T-cell (primary cell): ENCODE results near the gene COA7. TPM values are rescaled to one million over a fixed set of nuclear protein-coding genes. Genes with fewer than 3 reads are reported as not detected.

Experiments
- ATAC-seq, 4 experiments: fragments of 200-7000 bp in 3 of 4; fragments of 150-1000 bp in 1 of 4; cut with Tn5 transposase; replicated peaks in 1 of 4; 1 replicate in 3 of 4; 2 replicates in 1 of 4; pipeline ENCODE4 v1.10.0; 2021; ENCODE audit warnings: moderate library complexity in 3 of 4, mild to moderate bottlenecking in 2 of 4, moderate number of reproducible peaks in 1 of 4
- CTCF ChIA-PET, 2 donors: fragments of 300-600 bp; sonication (Branson Sonifier 250); formaldehyde crosslinking; loops; one replicate each; lab custom pipeline; 2022; ENCODE audit warnings: antibody characterized with exemption in 2 of 2; lab: Charles Lee
- POLR2A ChIA-PET, 2 donors: fragments of 300-600 bp; sonication (Branson Sonifier 250); formaldehyde crosslinking; loops; one replicate each; lab custom pipeline; 2022; ENCODE audit warnings: antibody characterized with exemption in 2 of 2; lab: Charles Lee
- DNase-seq, 35 experiments: peaks; one replicate each; pipeline versions ENCODE4 v3.0.0 to v3.0.0-alpha.2; 2013 to 2023
- H3K27ac ChIP-seq: one replicate; pipeline ENCODE4 v1.5.1; 2013; ENCODE audit warnings: low read length
- H3K27me3 ChIP-seq, 2 experiments: replicated peaks in 1 of 2; 1 replicate in 1 of 2; 2 replicates in 1 of 2; pipeline versions ENCODE4 v1.6.1 to v1.7.0; 2013; ENCODE audit warnings: low read length in 1 of 2, mixed read lengths in 1 of 2; ENCODE audit not compliant: control insufficient read depth in 2 of 2, insufficient read depth in 2 of 2; ENCODE audit errors: extremely low read depth in 1 of 2
- H3K36me3 ChIP-seq, 2 donors: 1 replicate in 1 of 2; 2 replicates in 1 of 2; pipeline versions ENCODE4 v1.6.1 to v1.7.0; 2013; ENCODE audit warnings: low read length in 1 of 2; ENCODE audit not compliant: control insufficient read depth in 2 of 2, insufficient read depth in 1 of 2; ENCODE audit errors: extremely low read depth in 1 of 2
- H3K4me1 ChIP-seq, 2 experiments: 1 replicate in 1 of 2; 2 replicates in 1 of 2; pipeline versions ENCODE4 v1.6.1 to v1.7.0; 2013; ENCODE audit warnings: low read length in 2 of 2, mixed read lengths in 1 of 2; ENCODE audit not compliant: insufficient read depth in 2 of 2, control insufficient read depth in 1 of 2; ENCODE audit errors: extremely low read depth in 1 of 2
- H3K4me3 ChIP-seq, 2 donors: 1 replicate in 1 of 2; 2 replicates in 1 of 2; pipeline versions ENCODE4 v1.5.1 to v1.7.0; 2013; ENCODE audit warnings: mild to moderate bottlenecking in 2 of 2, low read length in 1 of 2, moderate library complexity in 1 of 2; ENCODE audit not compliant: control insufficient read depth in 1 of 2; ENCODE audit errors: extremely low read depth in 1 of 2
- H3K9me3 ChIP-seq: 2 replicates; pipeline ENCODE4 v1.7.0; 2013
- H3K27ac Mint-ChIP-seq, 2 donors: one replicate each; pipeline ENCODE4 v1.8.0; 2020 to 2021; ENCODE audit warnings: mild to moderate bottlenecking in 2 of 2, mixed read lengths in 2 of 2
- H3K27me3 Mint-ChIP-seq, 2 donors: one replicate each; pipeline ENCODE4 v1.8.0; 2021 to 2022; ENCODE audit warnings: mixed read lengths in 2 of 2
- H3K36me3 Mint-ChIP-seq: one replicate; pipeline ENCODE4 v1.8.0; 2021; ENCODE audit warnings: mixed read lengths
- H3K4me1 Mint-ChIP-seq, 3 donors: one replicate each; pipeline ENCODE4 v1.8.0; 2020 to 2022; ENCODE audit warnings: mixed read lengths in 3 of 3, mild to moderate bottlenecking in 1 of 3
- H3K4me3 Mint-ChIP-seq, 3 donors: one replicate each; pipeline ENCODE4 v1.8.0; 2020 to 2022; ENCODE audit warnings: mild to moderate bottlenecking in 3 of 3, mixed read lengths in 3 of 3, moderate library complexity in 3 of 3
- H3K9me3 Mint-ChIP-seq, 3 donors: one replicate each; pipeline ENCODE4 v1.8.0; 2020 to 2022; ENCODE audit warnings: mixed read lengths in 3 of 3
- WGBS: methylation state at CpG from one replicate; pipeline ENCODE4 v1.1.5; 2013; ENCODE audit warnings: missing lambda C conversion rate; ENCODE audit not compliant: insufficient coverage; 5-methylcytosine and 5-hydroxymethylcytosine counted together
- total RNA-seq, 35 experiments: library from RNA in 6 of 35; stranded (reverse) in 6 of 35; fragments of 120-200 nt in 1 of 35; gene quantifications; one replicate each; pipeline versions ENCODE4 v1.2.1 to v1.2.4 and lab custom pipeline; 2013 to 2026

The COA7 gene
- total RNA-seq, 5 donors from 2014 or later (not counting 1 experiment from before 2014, with no cell fraction given), result 3.2 to 4.8 (median 4.1) TPM

- peak overlapping the region; percentile 99 to 100 for H3K27ac Mint-ChIP-seq
- H3K4me3 Mint-ChIP-seq, result peak overlapping the region; percentile 75 to 85 (median 83)
- H3K36me3 Mint-ChIP-seq, result peaks cover 31% of the 10 kb centered on the region
- H3K27me3 Mint-ChIP-seq, result no peaks in the 10 kb centered on the region
- no peak for DNase-seq
- 61% methylated on average over 2 of the region's 4 CpGs for WGBS
- peaks cover 80 to 87% (median 82%) of the 10 kb centered on the region in 3 donors for H3K4me1 Mint-ChIP-seq
- Histone ChIP-seq H3K9me3 (no peaks in the 10 kb centered on the region), H3K4me3 (peak overlapping the region in 1 of 2 donors; percentile 22), H3K36me3 (peaks cover 3 to 5% of the 10 kb centered on the region in 2 donors), H3K4me1 (peaks cover 45 to 90% of the 10 kb centered on the region in 2 experiments), H3K27me3 (no peaks in the 10 kb centered on the region), H3K27ac (peak overlapping the region; percentile 99)
- peaks cover 0 to 5% (median 0%) of the 10 kb centered on the region in 3 donors for H3K9me3 Mint-ChIP-seq
- ATAC-seq, result no peak
- ChIA-PET CTCF (interaction anchor here in 1 of 2 donors (1.0 kb wide), 2 partner anchors 65 to 85 kb away, joined by 3 to 4 read pairs; partner anchors contain the start of gene TUT4), POLR2A (interaction anchor here in 1 of 2 donors (0.6 kb wide), 1 partner anchor 48 kb away, joined by 3 read pairs; no protein-coding TSS in a partner anchor)
Observed at GRCh38 chr1:52637946-52638345, 60.2 kb downstream of the COA7 start.

GRCh38 chr1:52636721-52637695, 61.1 kb downstream of the COA7 start:
- Histone ChIP-seq H3K4me3 (peak overlapping the region in 1 of 2 donors; percentile 22), H3K4me1 (peaks cover 50 to 93% of the 10 kb centered on the region in 2 experiments), H3K27ac (peak overlapping the region; percentile 99), H3K9me3 (no peaks in the 10 kb centered on the region), H3K36me3 (peaks cover 0 to 3% of the 10 kb centered on the region in 2 donors), H3K27me3 (no peaks in the 10 kb centered on the region)
- H3K27ac Mint-ChIP-seq, result peak overlapping the region; percentile 99 to 100
- peaks cover 26% of the 10 kb centered on the region for H3K36me3 Mint-ChIP-seq
- DNase-seq, result peak; percentile 45 to 85 (median 65)
- no peaks in the 10 kb centered on the region for H3K27me3 Mint-ChIP-seq
- POLR2A ChIA-PET, result interaction anchor here (0.6 to 2.1 kb wide), 2 partner anchors 49 to 84 kb away, joined by 3 to 10 read pairs; no protein-coding TSS in a partner anchor
- WGBS, result 2% methylated on average over 5 of the region's 11 CpGs
- H3K4me1 Mint-ChIP-seq, result peaks cover 81 to 87% (median 83%) of the 10 kb centered on the region in 3 donors
- peak; percentile 71 to 75 (median 72) for ATAC-seq
- H3K9me3 Mint-ChIP-seq, result peaks cover 0 to 5% (median 0%) of the 10 kb centered on the region in 3 donors
- CTCF ChIA-PET, result interaction anchor here in 1 of 2 donors (0.9 to 1.0 kb wide), 2 partner anchors 49 to 84 kb away, joined by 4 read pairs; partner anchors contain the start of gene TUT4
- peak overlapping the region; percentile 75 to 85 (median 83) for H3K4me3 Mint-ChIP-seq

- CTCF ChIA-PET, result interaction anchor here (0.6 to 1.0 kb wide), 3 partner anchors 8 to 1667 kb away, joined by 3 to 4 read pairs (median 3); no protein-coding TSS in a partner anchor
Observed at GRCh38 chr1:52635321-52636089, 62.6 kb downstream of the COA7 start.

More at GRCh38 chr1:52635321-52636089, 62.6 kb downstream of the COA7 start:
- Mint-ChIP-seq H3K27me3 (no peaks in the 10 kb centered on the region), H3K4me3 (peak overlapping the region; percentile 91 to 95 (median 94)), H3K4me1 (peaks cover 80 to 82% (median 81%) of the 10 kb centered on the region in 3 donors), H3K9me3 (no peaks in the 10 kb centered on the region), H3K36me3 (peaks cover 16% of the 10 kb centered on the region), H3K27ac (peak overlapping the region; percentile 99 to 100)
- H3K4me3 ChIP-seq, result peak overlapping the region; percentile 2 to 5
- DNase-seq, result peak in 2 of 35 experiments; percentile 2 to 60
- peaks cover 49 to 90% of the 10 kb centered on the region in 2 experiments for H3K4me1 ChIP-seq
- no peaks in the 10 kb centered on the region for H3K9me3 ChIP-seq
- H3K36me3 ChIP-seq, result no peaks in the 10 kb centered on the region
- no CpG with 5 or more reads among the region's 4 CpGs for WGBS
- H3K27me3 ChIP-seq, result no peaks in the 10 kb centered on the region
- peak overlapping the region; percentile 90 for H3K27ac ChIP-seq
- no peak for ATAC-seq
- POLR2A ChIA-PET, result interaction anchor here (0.6 to 2.1 kb wide), 9 partner anchors 10 to 1198 kb away, joined by 3 to 10 read pairs (median 4); no protein-coding TSS in a partner anchor

Other genes with a start within 250 kb of the COA7 start
- gene TUT4, start 145.3 kb downstream of the COA7 start, total RNA-seq, result 100 to 1,000 TPM; 109 to 143 (median 129) TPM
- 10 to 100 TPM; 13.4 to 28.1 (median 22.9) TPM for gene GPX7, start 96.0 kb downstream of the COA7 start, total RNA-seq
- gene SHISAL2A, start 65.2 kb downstream of the COA7 start, total RNA-seq, result 10 to 100 TPM; 38.4 to 80.7 (median 74.7) TPM
- 10 to 100 TPM; 16.6 to 22.2 (median 20.1) TPM for gene ZYG11B, start 28.1 kb upstream of the COA7 start, total RNA-seq
- gene ZYG11A, start 144.4 kb upstream of the COA7 start, total RNA-seq, result under 1 TPM; 0.09 to 0.15 (median 0.09) TPM
- 100 to 1,000 TPM; 126 to 166 (median 146) TPM for gene ECHDC2, start 223.4 kb upstream of the COA7 start, total RNA-seq
- gene SCP2, start 228.9 kb upstream of the COA7 start, total RNA-seq, result 10 to 100 TPM; 46.5 to 63.9 (median 51.8) TPM